T-helper 2 cell treated with Interferon-gamma antibody and Interleukin-4, amounts not matched to agents 100 ng/mL and 5 ng/mL, for 36 hours (primary cell): ENCODE measurements around the gene OR52I2. TPM values are rescaled to one million over a fixed set of nuclear protein-coding genes. Genes with fewer than 3 reads are reported as not detected.

Experiments used
- intact Hi-C: fragments of 100-400 bp; cut with micrococcal nuclease; formaldehyde crosslinking; loops from one replicate; pipeline ENCODE4 v1.15.1; 2023
- total RNA-seq: library from RNA; stranded (reverse); gene quantifications from 2 replicates; pipeline ENCODE4 v1.2.3, GENCODE V29; 2022

Gene OR52I2
- total RNA-seq, 1 donor from 2014 or later: not detected

DNA sequence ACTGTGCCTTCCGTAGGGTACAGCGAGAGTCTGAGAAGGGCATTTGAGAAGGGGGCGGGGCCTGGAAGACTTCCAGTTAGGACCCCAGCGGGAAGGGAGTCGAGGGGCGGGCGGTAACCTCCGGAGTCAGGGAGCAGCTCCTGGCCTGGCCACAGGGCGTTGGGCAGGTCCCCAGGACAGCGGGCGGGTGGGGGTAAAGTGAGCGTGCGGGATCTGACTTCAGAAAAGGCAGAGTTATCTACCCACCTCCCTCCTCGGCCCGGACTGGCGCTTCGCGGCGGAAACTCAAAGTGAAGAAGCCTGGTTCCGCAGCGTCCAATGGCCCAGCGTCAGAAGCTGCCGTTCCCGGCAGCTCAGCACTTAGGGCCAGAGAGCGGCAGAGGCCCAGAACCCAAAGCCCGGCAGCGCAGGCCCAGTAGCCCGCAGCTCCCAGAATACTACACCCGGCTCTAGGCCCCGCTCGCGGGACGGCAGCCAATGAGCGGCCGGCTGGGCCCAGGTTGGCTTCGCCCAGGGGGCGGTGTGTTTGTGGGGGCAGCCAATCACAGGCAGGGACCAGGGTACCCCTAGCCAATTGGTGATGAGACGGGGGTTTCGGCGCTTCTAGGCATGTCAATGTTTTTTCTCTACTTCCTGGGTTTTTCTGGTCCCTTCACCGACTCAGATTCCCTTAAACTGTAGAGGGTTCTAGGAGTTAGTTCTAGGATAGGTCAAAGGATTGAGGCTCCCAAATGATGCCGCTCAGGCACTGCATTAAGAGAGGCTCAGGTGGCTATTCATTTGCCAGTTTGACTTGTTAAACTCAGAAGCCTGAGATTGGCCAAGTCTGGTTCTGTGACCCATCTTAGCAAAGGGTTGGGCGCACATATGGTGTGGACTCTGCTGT is 26.5 kb downstream of the OR52I2 start, which contains the start of gene TRIM68:
Gene TRIM68, minus strand, starts transcription at position 451 of the 886 bp plus-strand sequence. CDS start 2,727 bp downstream, outside the sequence.
- intact Hi-C loops: loop anchor here (1.0 to 10.0 kb wide), 4 partner anchors 215 to 1714 kb away; partner anchors contain the start of genes CAVIN3, CNGA4, FHIP1B and RRM1

DNA sequence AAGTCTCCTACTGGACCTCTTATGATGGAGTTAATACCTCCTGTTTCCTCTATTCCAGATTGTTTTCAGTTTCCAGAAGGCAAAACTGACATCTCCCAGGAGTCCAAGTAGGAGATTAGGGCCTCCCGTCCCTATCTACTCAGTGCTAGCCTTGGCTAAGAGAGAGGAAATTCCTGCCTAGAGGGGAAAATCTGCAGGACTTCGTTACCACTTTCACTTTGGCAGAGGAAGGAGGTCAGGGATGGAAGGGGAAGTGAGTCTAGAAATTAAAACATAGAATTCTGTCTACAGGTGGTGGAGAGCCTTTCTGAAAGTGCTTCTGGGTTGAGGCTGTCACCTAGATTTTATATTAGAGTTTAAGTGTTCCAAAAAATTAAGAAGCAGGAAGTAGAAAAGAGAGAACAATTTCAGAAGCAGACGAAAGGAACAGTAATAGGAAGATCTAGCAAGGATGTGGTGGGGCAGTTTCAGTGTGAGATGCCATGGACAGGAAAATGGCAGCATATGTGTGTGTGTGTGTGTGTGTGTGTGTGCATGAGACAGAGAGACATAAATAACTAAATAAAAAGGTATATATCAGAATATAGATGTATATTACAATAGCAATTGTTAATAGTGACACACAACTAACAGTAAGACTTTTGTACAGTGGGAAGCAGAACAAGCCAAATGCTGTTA is 28.9 kb downstream of the OR52I2 start:
- intact Hi-C loops: no loop called here

DNA sequence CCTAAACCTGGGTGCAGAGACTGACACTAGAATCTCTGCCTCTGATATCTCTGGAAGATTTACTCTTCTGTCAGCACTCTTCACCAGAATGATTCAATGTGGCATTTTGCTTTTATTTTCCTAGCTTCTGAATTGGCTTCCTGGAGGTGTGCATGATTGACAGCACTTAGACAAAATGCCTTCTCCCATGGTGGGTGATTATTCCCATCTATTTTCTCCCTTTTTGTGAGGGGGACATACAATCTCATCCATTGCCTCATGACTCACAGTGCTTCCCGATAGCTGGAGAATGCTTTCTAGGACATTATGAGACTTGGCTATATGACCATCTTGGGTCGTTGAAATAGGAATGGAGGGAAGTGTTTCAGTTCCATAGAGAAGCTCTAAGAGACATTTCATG is 30.4 kb downstream of the OR52I2 start:
- intact Hi-C loops: no loop called here

DNA sequence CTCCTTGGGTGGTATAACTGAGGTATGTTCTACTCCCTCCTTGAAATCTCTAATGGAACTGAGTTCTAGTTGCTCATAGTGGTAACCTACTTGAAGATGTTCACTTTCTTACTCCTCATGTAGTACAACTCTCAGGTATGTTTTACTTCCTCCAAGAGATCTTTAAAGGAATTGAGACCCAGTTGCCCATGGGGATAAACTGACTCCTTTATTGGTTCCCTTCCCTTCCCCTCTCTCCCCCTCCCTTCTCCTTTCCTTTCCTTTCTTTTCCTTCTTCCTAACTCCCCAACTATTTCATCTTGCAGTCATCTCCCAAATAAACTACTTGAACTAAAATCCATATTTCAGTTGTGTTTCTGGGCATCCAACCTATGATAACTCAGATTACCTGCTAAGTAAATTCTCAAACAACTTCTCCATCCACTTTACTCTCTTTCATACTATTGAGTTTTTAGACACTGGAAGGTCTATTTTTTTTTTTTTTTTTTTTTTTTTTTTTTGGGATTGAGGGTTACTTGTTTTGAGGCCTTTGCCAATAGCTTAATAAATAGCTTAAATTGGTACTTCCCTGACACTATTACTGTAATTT is 34.4 kb downstream of the OR52I2 start:
- intact Hi-C loops: no loop called here

- intact Hi-C loops: no loop called here
Measured at GRCh38 chr11:4619514-4619913, 38.0 kb downstream of the OR52I2 start.

- intact Hi-C loops: loop anchor here (5.0 kb wide), 2 partner anchors 756 to 1266 kb away; partner anchors contain the start of genes OR51M1 and OR52E5
Measured at GRCh38 chr11:4626207-4627099, 44.9 kb downstream of the OR52I2 start.

- intact Hi-C loops: loop anchor here (2.0 kb wide), 1 partner anchor 369 kb away; no protein-coding TSS in a partner anchor
Measured at GRCh38 chr11:4636136-4636535, 54.6 kb downstream of the OR52I2 start.

GRCh38 chr11:4636962-4637661 is 55.6 kb downstream of the OR52I2 start, which contains the start of gene OR51D1:
Gene OR51D1 (plus strand): TSS chr11:4637477. CDS start chr11:4639791, 2,314 bp downstream.
- intact Hi-C loops: loop anchor here (2.0 kb wide), 1 partner anchor 368 kb away; no protein-coding TSS in a partner anchor

GRCh38 chr11:4637662-4638047 is 56.1 kb downstream of the OR52I2 start:
- intact Hi-C loops: loop anchor here (2.0 kb wide), 1 partner anchor 367 kb away; no protein-coding TSS in a partner anchor

GRCh38 chr11:4639931-4640330 is 58.4 kb downstream of the OR52I2 start:
- intact Hi-C loops: no loop called here

DNA sequence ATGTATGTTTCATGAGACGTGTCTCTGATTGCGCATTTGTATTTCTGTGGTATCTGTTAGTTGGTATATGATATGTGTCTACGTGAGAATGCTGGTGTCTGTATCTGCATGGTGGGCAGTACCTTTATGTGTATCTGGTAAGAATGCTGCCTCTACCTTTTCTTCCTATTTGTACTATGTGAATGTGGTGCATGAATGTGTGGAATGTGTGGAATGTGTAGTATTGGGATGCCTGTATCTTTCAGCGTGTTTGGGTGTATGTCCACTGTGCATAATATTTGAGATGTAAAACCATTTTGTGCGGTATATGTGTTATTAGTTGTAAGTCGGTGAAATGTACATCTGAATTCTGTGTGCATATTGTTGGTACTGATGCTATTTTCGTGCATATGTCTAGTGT is 60.0 kb downstream of the OR52I2 start:
- intact Hi-C loops: no loop called here

DNA sequence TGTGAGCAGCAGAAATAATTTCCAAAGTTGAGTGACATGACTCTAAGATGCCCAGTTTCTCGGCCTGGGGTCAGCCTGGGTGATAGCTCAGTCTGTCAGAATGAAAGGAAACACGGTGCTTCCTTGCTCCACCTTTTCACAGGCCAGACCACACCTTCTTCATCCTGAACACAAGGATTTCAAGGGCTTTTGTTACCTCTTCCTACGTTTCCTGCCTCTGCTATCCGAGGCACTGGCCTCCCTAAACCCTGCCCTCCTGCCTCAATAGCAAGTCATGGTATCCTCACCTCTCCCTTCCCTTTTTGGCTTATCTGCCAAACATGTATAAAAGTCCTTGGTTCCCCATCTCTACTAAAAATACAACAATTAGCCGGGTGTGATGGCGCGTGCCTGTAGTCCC is 60.5 kb downstream of the OR52I2 start:
- intact Hi-C loops: no loop called here

Other genes with a start within 250 kb of the OR52I2 start
- not detected in 2 replicates for gene OR52B4, start 213.4 kb upstream of the OR52I2 start, total RNA-seq
- 58.3 and 63.3 TPM in 2 replicates for gene TRIM21, start 188.0 kb upstream of the OR52I2 start, total RNA-seq
- not detected in 2 replicates for gene OR52K2, start 132.4 kb upstream of the OR52I2 start, total RNA-seq
- gene OR52K1, start 99.1 kb upstream of the OR52I2 start, total RNA-seq: not detected in 2 replicates
- gene OR52M1, start 36.6 kb upstream of the OR52I2 start, total RNA-seq: not detected in 2 replicates
- gene OR52I1, start 12.3 kb downstream of the OR52I2 start, total RNA-seq: not detected in 2 replicates
- 10.9 and 12.9 TPM in 2 replicates for gene TRIM68, start 26.5 kb downstream of the OR52I2 start, total RNA-seq
- gene OR51D1, start 55.7 kb downstream of the OR52I2 start, total RNA-seq: not detected in 2 replicates
- not detected in 2 replicates for gene OR51E1, start 62.2 kb downstream of the OR52I2 start, total RNA-seq
- gene OR51E2, start 116.1 kb downstream of the OR52I2 start, total RNA-seq: not detected in 2 replicates
- gene MMP26, start 123.0 kb downstream of the OR52I2 start, total RNA-seq: not detected in 2 replicates
- gene OR51F1, start 188.2 kb downstream of the OR52I2 start, total RNA-seq: not detected in 2 replicates
- gene OR52R1, start 222.6 kb downstream of the OR52I2 start, total RNA-seq: not detected in 2 replicates
- gene OR51F2, start 239.6 kb downstream of the OR52I2 start, total RNA-seq: not detected in 2 replicates